Measurements from ENCODE around the gene PACSIN3.

Gene PACSIN3

GRCh38 chr11:47165253-47165840 lies 20.9 kb downstream of the PACSIN3 start:
- TF ChIP-seq REST (IDR thresholded peaks at IDR 0.05; ENCODE audit: insufficient read depth in 1 of 2, low read depth in 2 of 2, low read length in 2 of 2), result no peak
- TF ChIP-seq TAF1 (IDR thresholded peaks at IDR 0.05; ENCODE audit: borderline replicate concordance, insufficient read depth, low read length), result no peak
- TF ChIP-seq POLR2AphosphoS5 (IDR thresholded peaks at IDR 0.05; ENCODE audit: low read depth, low read length), result no peak
- no peak for TF ChIP-seq SIN3A (IDR thresholded peaks at IDR 0.05; ENCODE audit: borderline replicate concordance, insufficient read depth, low read length)
- TF ChIP-seq FOXP2 (optimal IDR thresholded peaks at IDR 0.05; ENCODE audit: borderline replicate concordance, extremely low read depth, extremely low read length, insufficient read depth), result no peak

- TF ChIP-seq REST (IDR thresholded peaks at IDR 0.05; ENCODE audit: insufficient read depth in 1 of 2, low read depth in 2 of 2, low read length in 2 of 2) (no peak), POLR2AphosphoS5 (IDR thresholded peaks at IDR 0.05; ENCODE audit: low read depth, low read length) (no peak; the same call in 1 of the 2 replicates), SIN3A (IDR thresholded peaks at IDR 0.05; ENCODE audit: borderline replicate concordance, insufficient read depth, low read length) (no peak), FOXP2 (optimal IDR thresholded peaks at IDR 0.05; ENCODE audit: borderline replicate concordance, extremely low read depth, extremely low read length, insufficient read depth) (no peak), TAF1 (IDR thresholded peaks at IDR 0.05; ENCODE audit: borderline replicate concordance, insufficient read depth, low read length) (no peak)
Observed at GRCh38 chr11:47164321-47164720, 21.9 kb downstream of the PACSIN3 start.

DNA sequence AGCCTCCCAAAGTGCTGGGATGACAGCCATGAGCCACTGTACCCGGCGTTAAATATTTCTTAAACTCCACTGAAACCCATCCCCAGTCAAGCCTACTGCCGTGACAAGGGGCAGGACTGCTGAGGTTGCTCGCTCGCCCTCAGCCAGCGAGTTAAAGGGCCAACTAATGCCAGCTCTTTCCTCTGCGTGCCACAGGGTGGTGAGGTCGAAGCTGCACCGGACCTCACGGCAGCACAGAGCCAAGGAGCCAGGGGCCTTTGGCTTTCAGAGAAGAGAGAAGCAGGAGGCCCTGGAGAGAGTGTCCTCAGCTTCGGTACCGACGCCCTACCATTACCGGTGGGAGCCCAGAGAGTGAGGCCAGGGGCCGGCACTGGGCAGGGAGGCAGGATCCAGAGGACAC lies 22.3 kb downstream of the PACSIN3 start:
- TF ChIP-seq TAF1 (IDR thresholded peaks at IDR 0.05; ENCODE audit: borderline replicate concordance, insufficient read depth, low read length) (no peak), POLR2AphosphoS5 (IDR thresholded peaks at IDR 0.05; ENCODE audit: low read depth, low read length) (no peak; the same call in 1 of the 2 replicates), FOXP2 (optimal IDR thresholded peaks at IDR 0.05; ENCODE audit: borderline replicate concordance, extremely low read depth, extremely low read length, insufficient read depth) (no peak), SIN3A (IDR thresholded peaks at IDR 0.05; ENCODE audit: borderline replicate concordance, insufficient read depth, low read length) (no peak), REST (IDR thresholded peaks at IDR 0.05; ENCODE audit: insufficient read depth in 1 of 2, low read depth in 2 of 2, low read length in 2 of 2) (no peak)

- TF ChIP-seq FOXP2 (optimal IDR thresholded peaks at IDR 0.05; ENCODE audit: borderline replicate concordance, extremely low read depth, extremely low read length, insufficient read depth) (no peak), SIN3A (IDR thresholded peaks at IDR 0.05; ENCODE audit: borderline replicate concordance, insufficient read depth, low read length) (no peak), POLR2AphosphoS5 (IDR thresholded peaks at IDR 0.05; ENCODE audit: low read depth, low read length) (peak; percentile 8; the same call in 1 of the 2 replicates), TAF1 (IDR thresholded peaks at IDR 0.05; ENCODE audit: borderline replicate concordance, insufficient read depth, low read length) (no peak)
Observed at GRCh38 chr11:47163193-47163592, 23.0 kb downstream of the PACSIN3 start.

DNA sequence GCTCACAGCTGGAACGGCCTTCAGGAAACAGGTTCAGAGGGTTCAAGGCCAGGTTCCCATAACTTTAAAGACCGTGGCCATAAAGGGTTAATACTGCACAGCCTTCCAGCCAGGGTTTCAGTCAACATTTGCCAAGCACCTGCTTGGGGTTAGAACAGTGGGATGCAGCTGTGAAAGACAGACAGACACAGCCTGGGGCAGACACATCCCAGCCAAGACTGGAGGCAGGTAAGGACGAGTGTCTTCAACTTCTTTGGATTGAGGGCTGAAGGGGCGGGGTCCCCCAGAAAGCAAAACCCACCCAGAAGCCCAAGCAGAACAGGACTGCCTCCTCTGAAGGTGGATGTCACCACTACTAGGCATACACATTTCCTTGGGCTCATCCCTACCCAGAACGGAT lies 23.8 kb downstream of the PACSIN3 start:
- no peak; the same call in 1 of the 2 replicates for TF ChIP-seq POLR2AphosphoS5 (IDR thresholded peaks at IDR 0.05; ENCODE audit: low read depth, low read length)
- TF ChIP-seq SIN3A (IDR thresholded peaks at IDR 0.05; ENCODE audit: borderline replicate concordance, insufficient read depth, low read length), result no peak
- no peak for TF ChIP-seq TAF1 (IDR thresholded peaks at IDR 0.05; ENCODE audit: borderline replicate concordance, insufficient read depth, low read length)
- no peak for TF ChIP-seq FOXP2 (optimal IDR thresholded peaks at IDR 0.05; ENCODE audit: borderline replicate concordance, extremely low read depth, extremely low read length, insufficient read depth)
- TF ChIP-seq REST (IDR thresholded peaks at IDR 0.05; ENCODE audit: insufficient read depth in 1 of 2, low read depth in 2 of 2, low read length in 2 of 2), result no peak

Measured in PFSK-1 (cell line).